Stomach (tissue), 9 donors: Measurements from ENCODE around the gene VDR. TPM values are rescaled to one million over a fixed set of nuclear protein-coding genes. Genes with fewer than 3 reads are reported as not detected.

Experiments
- DNase-seq, 2 donors: peaks; one replicate each; pipeline versions ENCODE4 v3.0.0 to v3.0.0-alpha.2; 2013 to 2019
- H3K27ac ChIP-seq, 5 donors: fragments of 200-600 bp in 4 of 5; sonication (generic) in 4 of 5; one replicate each; pipeline ENCODE4 v1.5.1; 2013 to 2019; ENCODE audit warnings: mild to moderate bottlenecking in 1 of 5, moderate library complexity in 1 of 5
- H3K27me3 ChIP-seq, 3 donors: fragments of 200-600 bp; sonication (generic); one replicate each; pipeline ENCODE4 v1.5.1; 2017 to 2019; ENCODE audit warnings: mixed run types in 1 of 3
- H3K36me3 ChIP-seq, 4 donors: fragments of 200-600 bp; sonication (generic); 1 replicate in 3 of 4; 2 replicates in 1 of 4; pipeline ENCODE4 v1.5.1; 2016 to 2019
- H3K4me1 ChIP-seq, 4 donors: fragments of 200-600 bp; sonication (generic); one replicate each; pipeline ENCODE4 v1.5.1; 2016 to 2019
- H3K4me3 ChIP-seq, 4 donors: fragments of 200-600 bp; sonication (generic) in 3 of 4; one replicate each; pipeline ENCODE4 v1.5.1; 2016 to 2019; ENCODE audit warnings: mild to moderate bottlenecking in 1 of 4
- H3K9me3 ChIP-seq, 4 donors: fragments of 200-600 bp; sonication (generic); one replicate each; pipeline ENCODE4 v1.5.1; 2016 to 2019
- EP300 ChIP-seq: sonication (generic); formaldehyde crosslinking; IDR thresholded peaks from one replicate; pipeline ENCODE4 v1.6.1; 2017; ENCODE audit warnings: antibody characterized with exemption
- POLR2A ChIP-seq, 4 donors: fragments of 450-650 bp; IDR thresholded peaks; one replicate each; pipeline ENCODE4 v1.6.1; 2016; ENCODE audit warnings: antibody characterized with exemption in 4 of 4, control low read depth in 2 of 4, mild to moderate bottlenecking in 1 of 4, moderate library complexity in 1 of 4
- POLR2AphosphoS5 ChIP-seq, 3 donors: sonication (generic); formaldehyde crosslinking; IDR thresholded peaks; one replicate each; pipeline ENCODE4 v1.6.1; 2016; ENCODE audit warnings: antibody characterized with exemption in 3 of 3
- WGBS, 5 donors: extraction: QIAGEN DNeasy Blood & Tissue Kit in 3 of 5; methylation state at CpG; one replicate each; pipeline versions ENCODE4 v1.1.5 to v1.1.7; 2013 to 2018; 5-methylcytosine and 5-hydroxymethylcytosine counted together
- intact Hi-C: fragments of 100-400 bp; cut with DNase I; formaldehyde crosslinking; loops from one replicate; pipeline ENCODE4 v1.15.1; 2023; ENCODE audit warnings: low total_unique reads
- polyA plus RNA-seq, 3 donors: library from polyadenylated mRNA; stranded (reverse); fragments of 200-250 nt; gene quantifications; one replicate each; pipeline ENCODE4 v1.2.3, GENCODE V29; 2013
- total RNA-seq, 5 donors: library from RNA; depleted of rRNA; stranded (reverse); fragments of >200 nt; gene quantifications; one replicate each; pipeline versions ENCODE4 v1.1.0 to v1.2.3, GENCODE V29; 2014 to 2016
- TF ChIP-seq, protein P1 (sequence below), 7 experiments: fragments of 450-650 bp in 4 of 7; fragments of 200-600 bp in 3 of 7; sonication (generic) in 3 of 7; IDR thresholded peaks; one replicate each; pipeline ENCODE4 v1.5.1; 2016 to 2019; ENCODE audit warnings: antibody characterized with exemption in 7 of 7, control low read depth in 2 of 7, mild to moderate bottlenecking in 1 of 7
- donor health status: healthy with polysubstance abuse.
- donor health status: Bipolar disorder and iron deficiency.
- donor health status: healthy.

The VDR gene
- total and polyA plus RNA-seq, 8 donors, result 2.8 to 22.3 (median 4.7) TPM

DNA sequence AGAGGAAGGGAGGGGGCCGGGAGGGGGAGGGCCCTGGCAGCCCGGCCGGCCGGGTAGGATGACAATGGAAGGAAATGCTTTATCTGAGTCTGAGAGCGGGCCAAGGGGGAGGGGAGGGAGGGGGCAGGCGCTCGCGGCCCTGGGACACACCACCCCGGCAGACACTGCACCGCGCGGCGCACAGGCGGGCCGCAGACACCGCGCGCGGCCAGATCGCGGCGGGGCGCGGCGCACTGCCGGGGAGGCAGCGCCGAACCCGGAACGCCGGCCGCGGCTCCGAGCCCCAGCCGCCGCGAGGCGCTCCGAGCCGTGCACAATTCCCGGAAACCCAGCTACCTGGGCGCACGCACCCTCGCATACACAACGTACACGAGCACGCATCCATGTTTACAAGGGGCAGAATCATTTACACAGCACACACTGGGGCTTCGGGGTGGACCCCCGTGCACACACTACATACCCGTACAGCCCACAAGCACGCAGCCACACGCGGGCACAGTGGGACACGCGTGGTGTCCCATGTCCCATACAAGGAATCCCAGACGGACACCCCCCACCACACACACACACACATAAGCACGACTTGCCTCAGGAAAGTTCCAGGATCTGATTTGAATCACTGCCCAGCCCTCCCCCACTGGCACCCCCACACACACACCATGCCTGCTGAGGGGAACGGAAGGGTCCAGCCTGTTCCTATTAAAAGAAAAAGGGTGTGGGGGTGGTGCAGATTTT is 84.7 kb downstream of the VDR start, which contains the start of gene HDAC7:
TSS of gene HDAC7 (minus strand) at position 8 of the 735 bp plus-strand sequence. CDS start 118 bp downstream, outside the sequence.
- TF ChIP-seq, protein P1, sequence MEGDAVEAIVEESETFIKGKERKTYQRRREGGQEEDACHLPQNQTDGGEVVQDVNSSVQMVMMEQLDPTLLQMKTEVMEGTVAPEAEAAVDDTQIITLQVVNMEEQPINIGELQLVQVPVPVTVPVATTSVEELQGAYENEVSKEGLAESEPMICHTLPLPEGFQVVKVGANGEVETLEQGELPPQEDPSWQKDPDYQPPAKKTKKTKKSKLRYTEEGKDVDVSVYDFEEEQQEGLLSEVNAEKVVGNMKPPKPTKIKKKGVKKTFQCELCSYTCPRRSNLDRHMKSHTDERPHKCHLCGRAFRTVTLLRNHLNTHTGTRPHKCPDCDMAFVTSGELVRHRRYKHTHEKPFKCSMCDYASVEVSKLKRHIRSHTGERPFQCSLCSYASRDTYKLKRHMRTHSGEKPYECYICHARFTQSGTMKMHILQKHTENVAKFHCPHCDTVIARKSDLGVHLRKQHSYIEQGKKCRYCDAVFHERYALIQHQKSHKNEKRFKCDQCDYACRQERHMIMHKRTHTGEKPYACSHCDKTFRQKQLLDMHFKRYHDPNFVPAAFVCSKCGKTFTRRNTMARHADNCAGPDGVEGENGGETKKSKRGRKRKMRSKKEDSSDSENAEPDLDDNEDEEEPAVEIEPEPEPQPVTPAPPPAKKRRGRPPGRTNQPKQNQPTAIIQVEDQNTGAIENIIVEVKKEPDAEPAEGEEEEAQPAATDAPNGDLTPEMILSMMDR (IDR thresholded peaks at IDR 0.05), result no peak
- TF ChIP-seq POLR2AphosphoS5 (IDR thresholded peaks at IDR 0.05) (peak in 2 of 3 donors; percentile 81 to 87), EP300 (no peak)
- WGBS, 5 donors, result 0 to 1% (median 0%) methylated on average over 42 to 58 of the region's 58 CpGs
- no peaks in the 10 kb centered on the region for H3K9me3 ChIP-seq
- peak within 1 kb of the TSS; percentile 58 to 84 (median 68) for H3K4me3 ChIP-seq
- H3K27ac ChIP-seq, result peak within 1 kb of the TSS; percentile 95 to 99 (median 98)
- peaks cover 80 to 90% (median 87%) of the 10 kb centered on the region in 4 donors for H3K4me1 ChIP-seq
- intact Hi-C loops, result no loop called here
- H3K36me3 ChIP-seq, result no peaks in the 10 kb centered on the region
- H3K27me3 ChIP-seq, result no peaks in the 10 kb centered on the region
- DNase-seq, result peak; percentile 84 to 95

DNA sequence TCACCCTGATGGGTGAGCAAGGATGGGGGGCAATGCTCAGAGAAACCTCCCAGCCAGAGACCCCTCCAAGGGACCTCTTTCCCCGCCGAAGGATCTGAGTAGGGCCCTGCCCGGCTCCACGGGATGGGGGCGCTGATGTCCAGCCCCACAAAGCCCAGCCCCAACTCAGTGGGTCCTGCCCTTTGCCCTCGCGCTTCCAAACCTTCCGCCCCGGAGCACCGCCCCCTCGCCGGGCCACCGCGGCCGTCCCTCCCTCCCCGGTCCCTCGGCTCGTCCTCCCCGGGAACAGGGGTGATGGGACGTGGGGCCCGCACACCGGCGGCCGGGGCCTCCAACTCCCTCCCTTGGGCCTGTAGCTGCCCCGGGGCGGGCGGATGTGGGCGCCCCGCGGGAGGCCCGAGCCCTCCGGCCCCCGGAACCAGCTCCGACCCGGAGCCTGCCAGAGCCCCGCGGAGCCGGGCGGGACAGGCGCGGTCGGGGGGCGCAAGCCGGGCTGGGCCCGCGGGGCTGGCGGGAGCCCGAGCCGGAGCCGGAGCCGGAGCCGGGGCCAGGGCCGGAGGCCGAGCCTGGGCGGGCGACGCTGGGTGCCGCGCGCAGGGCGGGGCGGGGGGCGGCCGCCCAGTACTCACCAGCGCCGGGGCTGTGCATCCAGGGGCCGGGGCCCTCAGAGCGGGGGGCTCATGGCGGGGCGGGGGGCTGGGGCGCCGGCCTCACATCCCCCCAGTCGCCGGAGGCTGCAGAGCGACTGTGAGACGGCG is 85.5 kb downstream of the VDR start:
- Histone ChIP-seq H3K27me3 (no peaks in the 10 kb centered on the region), H3K4me1 (peaks cover 80 to 90% (median 87%) of the 10 kb centered on the region in 4 donors), H3K4me3 (peak overlapping the region; percentile 58 to 84 (median 68)), H3K9me3 (no peaks in the 10 kb centered on the region), H3K27ac (peak overlapping the region; percentile 95 to 99 (median 98)), H3K36me3 (no peaks in the 10 kb centered on the region)
- DNase-seq, result peak; percentile 49 to 84
- intact Hi-C loops, result no loop called here
- TF ChIP-seq EP300, result no peak
- TF ChIP-seq POLR2AphosphoS5 (IDR thresholded peaks at IDR 0.05), result peak in 2 of 3 donors; percentile 23 to 28
- 1 to 2% (median 1%) methylated on average over 23 to 77 of the region's 77 CpGs for WGBS, 5 donors

GRCh38 chr12:47818467-47819137 is 86.2 kb downstream of the VDR start:
- TF ChIP-seq POLR2AphosphoS5 (IDR thresholded peaks at IDR 0.05) (no peak), POLR2A (IDR thresholded peaks at IDR 0.05) (no peak), EP300 (no peak)
- TF ChIP-seq, protein P1 (IDR thresholded peaks at IDR 0.05), result no peak
- Histone ChIP-seq H3K27me3 (no peaks in the 10 kb centered on the region), H3K9me3 (no peaks in the 10 kb centered on the region), H3K4me1 (peaks cover 80 to 90% (median 87%) of the 10 kb centered on the region in 4 donors), H3K27ac (peak overlapping the region; percentile 95 to 99 (median 98)), H3K36me3 (no peaks in the 10 kb centered on the region), H3K4me3 (peak overlapping the region; percentile 58 to 84 (median 68))
- intact Hi-C loops, result no loop called here
- WGBS, 5 donors, result 10 to 35% (median 30%) methylated on average over 11 to 23 of the region's 23 CpGs
- DNase-seq, result peak in 1 of 2 donors; percentile 66

DNA sequence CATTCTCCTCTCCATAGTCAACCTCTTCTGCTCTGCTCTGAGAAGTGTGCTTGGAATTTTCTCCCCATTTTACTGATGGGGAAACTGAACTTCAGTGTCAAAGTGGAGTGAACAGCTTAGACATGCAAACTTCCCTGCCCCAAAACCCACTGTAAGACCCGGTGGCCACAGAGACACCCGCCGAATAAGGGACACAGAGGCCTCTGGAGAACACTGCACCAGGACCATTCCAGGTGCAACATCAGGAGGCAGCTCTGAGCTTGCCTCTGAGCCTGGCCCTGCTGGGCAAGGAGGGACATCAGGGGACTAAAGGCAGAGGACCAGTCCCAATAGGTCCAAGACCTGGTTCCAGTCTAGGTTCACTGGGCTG is 86.8 kb downstream of the VDR start:
- peaks cover 80 to 90% (median 87%) of the 10 kb centered on the region in 4 donors for H3K4me1 ChIP-seq
- peak overlapping the region; percentile 58 to 84 (median 68) for H3K4me3 ChIP-seq
- no peaks in the 10 kb centered on the region for H3K36me3 ChIP-seq
- TF ChIP-seq POLR2A (IDR thresholded peaks at IDR 0.05), result no peak
- TF ChIP-seq, protein P1 (IDR thresholded peaks at IDR 0.05), result no peak
- TF ChIP-seq POLR2AphosphoS5 (IDR thresholded peaks at IDR 0.05), result no peak
- no peak for TF ChIP-seq EP300
- DNase-seq, result no peak
- no peaks in the 10 kb centered on the region for H3K27me3 ChIP-seq
- intact Hi-C loops, result no loop called here
- no peaks in the 10 kb centered on the region for H3K9me3 ChIP-seq
- 43 to 70% (median 66%) methylated on average over 3 of the region's 3 CpGs for WGBS, 5 donors
- peak overlapping the region in 4 of 5 donors; percentile 97 to 99 (median 98) for H3K27ac ChIP-seq
